NT2/D1 (cell line): Measurements from ENCODE around the gene GYS1.
A peak's percentile ranks its signal among the peaks of the same experiment; 100 is the strongest.

ENCODE experiments used
- DNase-seq: peaks from one replicate; pipeline ENCODE4 v3.0.0-alpha.2; 2011; ENCODE audit warnings: low read depth, low spot score
- H3K27me3 ChIP-seq: 2 replicates; pipeline ENCODE4 v1.6.0; 2011; ENCODE audit warnings: mild to moderate bottlenecking; ENCODE audit not compliant: insufficient read length, insufficient read depth
- H3K36me3 ChIP-seq: 2 replicates; pipeline ENCODE4 v1.6.1; 2011; ENCODE audit warnings: mild to moderate bottlenecking, low read length, mixed read lengths; ENCODE audit not compliant: insufficient read depth, insufficient read length
- H3K4me1 ChIP-seq: 2 replicates; pipeline ENCODE4 v1.5.1; 2011; ENCODE audit not compliant: insufficient read depth, insufficient read length
- H3K4me3 ChIP-seq: 2 replicates; pipeline ENCODE4 v1.5.1; 2011; ENCODE audit warnings: low read depth; ENCODE audit not compliant: insufficient read length
- H3K9ac ChIP-seq: 2 replicates; pipeline ENCODE4 v1.6.0; 2011; ENCODE audit warnings: low read depth; ENCODE audit not compliant: insufficient read length
- H3K9me3 ChIP-seq: 2 replicates; pipeline ENCODE4 v1.5.1; 2011; ENCODE audit warnings: mild to moderate bottlenecking, low read length; ENCODE audit not compliant: insufficient read depth
- SUZ12 ChIP-seq: IDR thresholded peaks from 2 replicates; pipeline ENCODE4 v1.6.1; 2011; ENCODE audit not compliant: insufficient read length, insufficient read depth; ENCODE audit errors: extremely low read depth
- YY1 ChIP-seq: IDR thresholded peaks from 2 replicates; pipeline ENCODE4 v1.6.1; 2011; ENCODE audit not compliant: insufficient read length, insufficient read depth
- ZNF274 ChIP-seq: IDR thresholded peaks from 2 replicates; pipeline ENCODE4 v1.6.1; 2011; ENCODE audit warnings: mild to moderate bottlenecking, low read depth, low read length

The GYS1 gene

DNA sequence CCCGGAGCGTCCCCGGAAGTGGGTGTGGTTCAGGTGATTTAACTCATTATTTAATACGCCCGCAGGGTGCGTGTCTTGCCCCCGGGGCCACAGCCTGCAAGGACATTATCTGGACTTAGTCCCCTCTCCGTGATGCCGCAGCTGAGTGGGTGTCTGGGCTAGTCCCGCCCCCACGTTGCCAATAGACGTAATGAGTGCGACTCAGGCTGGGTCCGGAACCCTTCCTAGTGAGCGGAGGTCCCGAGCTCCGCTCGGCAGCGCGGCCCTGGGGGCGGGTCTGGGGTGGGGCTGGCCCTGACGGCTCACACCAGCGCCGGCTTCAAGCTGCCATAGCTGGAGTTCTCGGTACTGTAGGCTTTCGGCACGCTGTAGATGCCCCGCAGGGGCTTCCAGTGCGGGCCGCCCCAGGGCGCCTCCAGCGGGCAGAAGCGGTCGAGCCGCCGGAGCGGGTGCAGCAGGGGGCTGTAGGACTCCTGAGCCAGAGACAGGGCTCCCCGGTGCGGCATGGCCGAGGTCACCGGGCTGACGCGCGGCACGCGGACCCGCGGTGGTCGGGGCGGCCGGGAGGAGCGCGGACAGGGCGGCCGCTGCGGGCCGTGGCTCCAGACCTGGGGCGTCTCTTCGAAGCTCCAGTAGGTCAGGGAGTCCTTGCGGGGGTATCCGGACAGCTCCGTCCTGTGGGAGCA is 24.7 kb upstream of the GYS1 start:
- H3K27me3 ChIP-seq: no peaks in the 10 kb centered on the region
- DNase-seq: no peak
- TF ChIP-seq ZNF274 (no peak), YY1 (no peak), SUZ12 (no peak)
- peaks cover 6% of the 10 kb centered on the region for H3K4me1 ChIP-seq
- H3K4me3 ChIP-seq: peak overlapping the region; percentile 8
- peak overlapping the region; percentile 51 for H3K9ac ChIP-seq
- no peaks in the 10 kb centered on the region for H3K9me3 ChIP-seq
- H3K36me3 ChIP-seq: peaks cover 35% of the 10 kb centered on the region

DNA sequence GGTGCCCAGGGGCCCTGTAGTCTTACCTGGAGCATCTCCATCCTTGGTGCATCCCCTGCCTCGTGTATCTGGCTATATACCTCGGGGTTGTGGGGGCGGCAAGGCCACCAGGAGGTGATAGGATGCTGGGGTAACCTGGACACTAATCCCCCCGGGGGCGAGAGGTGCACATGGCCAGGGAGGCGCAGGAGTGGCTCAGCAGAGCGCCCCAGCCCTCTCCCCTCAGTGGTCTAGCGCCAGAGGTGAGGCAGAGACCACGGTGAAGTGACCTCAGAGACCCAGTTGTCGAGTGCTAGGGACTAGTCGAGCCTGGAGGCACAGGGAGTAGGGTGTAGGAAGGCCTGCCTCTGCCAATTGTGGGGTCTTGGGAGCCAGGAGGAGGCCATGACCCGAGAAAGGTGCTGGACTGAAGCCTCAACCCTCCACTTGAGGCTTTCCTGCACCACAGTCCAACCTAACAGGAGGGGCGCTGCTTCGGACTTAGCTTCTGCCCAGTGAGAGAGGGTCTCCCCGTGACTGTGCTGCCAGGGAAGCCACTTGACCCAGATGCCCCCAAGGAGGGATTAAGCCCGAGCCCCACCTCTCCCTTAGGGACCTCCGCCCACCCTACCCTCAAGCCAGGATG is 24.0 kb upstream of the GYS1 start, which contains the start of gene LHB:
TSS of gene LHB (minus strand) at position 51 of the 625 bp plus-strand sequence. CDS start at position 41, 10 bp downstream.
- Histone ChIP-seq H3K36me3 (peaks cover 41% of the 10 kb centered on the region), H3K4me3 (peak within 1 kb of the TSS; percentile 8), H3K27me3 (no peaks in the 10 kb centered on the region), H3K9ac (peak within 1 kb of the TSS; percentile 51), H3K4me1 (peaks cover 6% of the 10 kb centered on the region), H3K9me3 (no peaks in the 10 kb centered on the region)
- TF ChIP-seq SUZ12: no peak
- no peak for TF ChIP-seq ZNF274
- no peak for TF ChIP-seq YY1
- DNase-seq: no peak

DNA sequence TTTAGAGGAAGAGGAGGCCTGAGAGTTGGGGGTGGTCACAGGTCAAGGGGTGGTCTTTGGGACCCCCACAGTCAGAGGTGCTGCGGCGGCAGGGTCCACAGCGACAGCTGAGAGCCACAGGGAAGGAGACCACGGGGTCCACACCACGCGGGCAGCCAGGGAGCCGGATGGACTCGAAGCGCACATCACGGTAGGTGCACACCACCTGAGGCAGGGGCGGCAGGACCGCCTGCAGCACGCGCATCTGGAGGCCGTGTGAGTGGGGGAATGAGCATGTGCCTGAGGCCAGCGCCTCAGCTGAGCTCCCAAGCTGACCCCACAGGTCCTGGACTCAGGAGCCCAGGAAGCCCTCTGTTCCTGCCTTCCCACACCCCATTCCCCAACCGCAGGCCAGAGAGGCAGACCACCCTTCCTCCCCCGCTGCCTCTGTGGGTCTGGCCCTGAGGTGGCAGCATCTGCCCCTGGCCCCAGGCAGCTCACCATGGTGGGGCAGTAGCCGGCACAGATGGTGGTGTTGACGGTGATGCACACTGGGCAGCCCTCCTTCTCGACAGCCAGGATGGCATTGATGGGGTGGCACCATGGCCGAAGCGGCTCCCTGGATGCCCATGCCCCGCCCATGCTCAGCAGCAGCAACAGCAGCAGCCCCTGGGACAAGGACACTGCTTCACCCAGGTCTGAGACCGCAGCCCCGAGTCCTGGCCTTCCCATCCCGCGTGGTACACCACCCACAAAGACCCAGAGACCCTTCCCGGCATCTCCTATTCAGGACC is 23.1 kb upstream of the GYS1 start:
- Histone ChIP-seq H3K9ac (no peak overlapping the region), H3K4me3 (no peak overlapping the region), H3K9me3 (no peaks in the 10 kb centered on the region), H3K27me3 (no peaks in the 10 kb centered on the region), H3K36me3 (peaks cover 50% of the 10 kb centered on the region), H3K4me1 (peaks cover 6% of the 10 kb centered on the region)
- TF ChIP-seq ZNF274 (no peak), SUZ12 (no peak)
- DNase-seq: no peak

DNA sequence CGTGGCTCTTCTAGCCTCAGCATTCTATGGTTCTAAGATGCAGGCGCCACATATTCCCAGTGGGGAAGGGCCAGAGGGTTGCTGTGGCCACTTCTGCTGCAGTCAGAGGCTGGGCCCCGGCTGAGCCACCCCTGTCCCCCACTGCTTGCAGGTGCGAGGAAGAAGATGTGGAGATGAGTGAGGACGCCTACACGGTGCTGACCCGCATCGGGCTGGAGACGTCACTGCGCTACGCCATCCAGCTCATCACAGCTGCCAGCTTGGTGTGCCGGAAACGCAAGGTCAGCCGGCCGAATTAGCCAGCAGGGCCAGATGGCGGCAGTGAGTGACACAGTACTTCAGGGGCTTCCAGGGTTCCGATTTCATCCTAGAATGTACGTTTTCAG is 21.8 kb upstream of the GYS1 start:
- H3K9me3 ChIP-seq: no peaks in the 10 kb centered on the region
- no peaks in the 10 kb centered on the region for H3K4me1 ChIP-seq
- no peak for DNase-seq
- H3K27me3 ChIP-seq: no peaks in the 10 kb centered on the region
- H3K9ac ChIP-seq: no peak overlapping the region
- peaks cover 61% of the 10 kb centered on the region for H3K36me3 ChIP-seq
- H3K4me3 ChIP-seq: no peak overlapping the region
- no peak for TF ChIP-seq SUZ12
- no peak for TF ChIP-seq YY1
- no peak for TF ChIP-seq ZNF274

DNA sequence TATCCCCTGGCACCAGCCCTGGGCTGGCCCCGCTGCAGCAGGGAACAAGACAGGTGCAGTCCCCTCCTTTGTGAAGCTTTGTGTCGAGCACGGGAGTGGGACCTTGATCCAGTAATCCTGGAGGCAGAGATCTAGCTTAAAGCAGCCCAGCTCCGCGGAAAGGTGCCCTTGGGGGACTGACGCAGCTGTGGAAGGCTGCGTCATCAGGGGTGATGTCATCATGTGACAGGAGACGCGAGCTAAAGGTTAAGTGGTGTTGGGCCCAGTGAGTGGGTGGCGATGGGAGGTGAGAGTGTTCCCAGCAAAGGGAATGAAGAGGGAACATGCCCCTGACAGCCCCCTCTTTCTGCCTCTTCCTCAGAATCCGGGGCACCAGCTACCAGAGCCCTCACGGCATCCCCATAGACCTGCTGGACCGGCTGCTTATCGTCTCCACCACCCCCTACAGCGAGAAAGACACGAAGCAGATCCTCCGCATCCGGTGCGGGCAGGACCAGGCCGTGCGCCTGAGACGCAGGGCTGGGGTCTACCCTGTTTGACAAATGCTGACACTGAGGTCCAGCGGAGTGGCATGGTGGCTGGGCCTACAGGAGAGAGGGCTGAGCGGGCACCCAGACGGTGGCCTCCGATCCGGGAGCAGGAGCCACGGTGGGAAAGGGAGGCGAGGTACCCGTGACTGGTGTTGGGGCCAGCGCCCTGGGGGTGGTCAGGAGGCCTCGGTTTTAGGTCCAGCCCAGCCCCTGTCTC is 21.2 kb upstream of the GYS1 start:
- no peak overlapping the region for H3K9ac ChIP-seq
- DNase-seq: no peak
- H3K27me3 ChIP-seq: no peaks in the 10 kb centered on the region
- H3K4me1 ChIP-seq: no peaks in the 10 kb centered on the region
- no peaks in the 10 kb centered on the region for H3K9me3 ChIP-seq
- H3K4me3 ChIP-seq: no peak overlapping the region
- peaks cover 67% of the 10 kb centered on the region for H3K36me3 ChIP-seq
- TF ChIP-seq ZNF274 (no peak), SUZ12 (no peak), YY1 (no peak)

DNA sequence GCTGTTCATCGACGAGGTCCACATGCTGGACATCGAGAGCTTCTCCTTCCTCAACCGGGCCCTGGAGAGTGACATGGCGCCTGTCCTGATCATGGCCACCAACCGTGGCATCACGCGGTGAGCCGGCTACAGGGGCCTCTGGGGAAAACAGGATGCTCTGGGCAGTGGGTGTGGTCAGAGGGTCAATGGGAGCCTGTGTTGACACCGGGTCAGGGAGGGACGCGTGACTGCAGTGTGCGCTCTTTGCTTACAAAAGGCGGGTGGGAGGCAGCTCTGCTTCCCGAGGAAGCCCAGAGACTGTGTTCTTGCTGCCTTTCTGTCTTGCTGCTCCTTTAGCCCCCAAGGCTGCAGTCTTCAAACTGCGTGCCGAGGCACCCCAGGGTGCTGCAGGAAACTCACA is 18.1 kb upstream of the GYS1 start:
- TF ChIP-seq ZNF274 (no peak), SUZ12 (no peak), YY1 (no peak)
- peaks cover 78% of the 10 kb centered on the region for H3K36me3 ChIP-seq
- H3K4me1 ChIP-seq: no peaks in the 10 kb centered on the region
- H3K9me3 ChIP-seq: no peaks in the 10 kb centered on the region
- no peak overlapping the region for H3K9ac ChIP-seq
- no peak for DNase-seq
- no peak overlapping the region for H3K4me3 ChIP-seq
- H3K27me3 ChIP-seq: no peaks in the 10 kb centered on the region

DNA sequence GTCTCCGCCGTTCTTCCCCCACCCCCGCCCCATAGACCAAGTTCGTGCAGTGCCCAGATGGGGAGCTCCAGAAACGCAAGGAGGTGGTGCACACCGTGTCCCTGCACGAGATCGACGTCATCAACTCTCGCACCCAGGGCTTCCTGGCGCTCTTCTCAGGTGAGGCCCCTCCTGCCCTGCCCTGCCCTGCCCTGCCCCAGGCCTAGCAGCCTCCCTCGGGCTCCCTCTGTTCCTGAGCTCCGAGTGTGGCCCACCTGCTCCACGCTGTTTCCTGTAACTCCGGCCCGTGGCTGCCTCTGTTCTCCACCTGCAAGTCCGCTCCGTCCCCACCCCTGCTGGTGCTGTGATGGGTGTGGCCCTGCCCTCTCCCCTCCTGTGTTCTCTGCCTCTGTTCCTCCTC is 17.3 kb upstream of the GYS1 start:
- DNase-seq: no peak
- Histone ChIP-seq H3K27me3 (no peaks in the 10 kb centered on the region), H3K4me1 (no peaks in the 10 kb centered on the region), H3K9ac (no peak overlapping the region), H3K4me3 (no peak overlapping the region), H3K36me3 (peaks cover 75% of the 10 kb centered on the region), H3K9me3 (no peaks in the 10 kb centered on the region)
- TF ChIP-seq YY1: no peak
- no peak for TF ChIP-seq ZNF274
- TF ChIP-seq SUZ12: no peak
